OCI-LY3 (cell line): ENCODE data around the gene MYOF.

Experiments
- EZH2phosphoT487 ChIP-seq: fragments of 200-600 bp; shearing (Covaris generic); IDR thresholded peaks from 2 replicates; pipeline ENCODE4 v1.6.1; 2018; ENCODE audit warnings: antibody characterized with exemption, mixed run types, low read depth
- TF ChIP-seq, protein P1 (sequence below): fragments of 200-600, 300-600 bp; sonication (generic); IDR thresholded peaks from 2 replicates; pipeline ENCODE4 v1.5.1; 2014; ENCODE audit warnings: antibody characterized with exemption, low read length, low read depth

DNA sequence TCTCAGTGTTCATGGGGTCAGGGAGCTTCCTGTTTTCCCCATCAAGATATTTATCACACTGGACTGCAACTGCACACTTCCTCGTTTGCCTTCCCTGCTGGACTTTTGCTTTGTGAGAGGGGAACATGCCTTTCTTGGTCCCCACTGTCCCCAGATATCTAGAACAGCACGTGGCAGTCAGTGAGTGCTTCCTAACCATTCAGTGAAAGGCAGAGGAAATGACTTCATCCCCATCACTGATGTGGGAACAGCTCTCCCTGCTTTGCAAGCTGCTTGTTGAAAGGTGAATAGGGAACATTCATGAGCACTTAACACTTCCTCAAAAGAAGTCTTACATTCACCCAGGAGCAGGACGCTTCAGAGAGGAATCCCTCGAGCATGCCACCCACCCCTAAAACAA is 135.4 kb downstream of the MYOF start:
- no peak for TF ChIP-seq EZH2phosphoT487
- TF ChIP-seq, protein P1, sequence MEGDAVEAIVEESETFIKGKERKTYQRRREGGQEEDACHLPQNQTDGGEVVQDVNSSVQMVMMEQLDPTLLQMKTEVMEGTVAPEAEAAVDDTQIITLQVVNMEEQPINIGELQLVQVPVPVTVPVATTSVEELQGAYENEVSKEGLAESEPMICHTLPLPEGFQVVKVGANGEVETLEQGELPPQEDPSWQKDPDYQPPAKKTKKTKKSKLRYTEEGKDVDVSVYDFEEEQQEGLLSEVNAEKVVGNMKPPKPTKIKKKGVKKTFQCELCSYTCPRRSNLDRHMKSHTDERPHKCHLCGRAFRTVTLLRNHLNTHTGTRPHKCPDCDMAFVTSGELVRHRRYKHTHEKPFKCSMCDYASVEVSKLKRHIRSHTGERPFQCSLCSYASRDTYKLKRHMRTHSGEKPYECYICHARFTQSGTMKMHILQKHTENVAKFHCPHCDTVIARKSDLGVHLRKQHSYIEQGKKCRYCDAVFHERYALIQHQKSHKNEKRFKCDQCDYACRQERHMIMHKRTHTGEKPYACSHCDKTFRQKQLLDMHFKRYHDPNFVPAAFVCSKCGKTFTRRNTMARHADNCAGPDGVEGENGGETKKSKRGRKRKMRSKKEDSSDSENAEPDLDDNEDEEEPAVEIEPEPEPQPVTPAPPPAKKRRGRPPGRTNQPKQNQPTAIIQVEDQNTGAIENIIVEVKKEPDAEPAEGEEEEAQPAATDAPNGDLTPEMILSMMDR = no peak
